Glomerular visceral epithelial cell (primary cell): Measurements from ENCODE around the gene VIL1.

Source experiments
- DNase-seq: peaks from one replicate; pipeline ENCODE4 v3.0.0-alpha.2; 2016; ENCODE audit errors: extremely low spot score

Gene VIL1

GRCh38 chr2:218418717-218419458 is at the start of gene VIL1:
TSS of gene VIL1 (plus strand) at chr2:218419123. CDS start at chr2:218423779, 4,656 bp downstream.
- no peak for DNase-seq

- no peak for DNase-seq
Observed at GRCh38 chr2:218369330-218369729, 49.6 kb upstream of the VIL1 start.

GRCh38 chr2:218370410-218371063 is 48.4 kb upstream of the VIL1 start:
- DNase-seq = no peak

- no peak for DNase-seq
Observed at GRCh38 chr2:218371983-218372350, 47.0 kb upstream of the VIL1 start.

- DNase-seq = no peak
Observed at GRCh38 chr2:218374795-218375194, 44.1 kb upstream of the VIL1 start.

DNA sequence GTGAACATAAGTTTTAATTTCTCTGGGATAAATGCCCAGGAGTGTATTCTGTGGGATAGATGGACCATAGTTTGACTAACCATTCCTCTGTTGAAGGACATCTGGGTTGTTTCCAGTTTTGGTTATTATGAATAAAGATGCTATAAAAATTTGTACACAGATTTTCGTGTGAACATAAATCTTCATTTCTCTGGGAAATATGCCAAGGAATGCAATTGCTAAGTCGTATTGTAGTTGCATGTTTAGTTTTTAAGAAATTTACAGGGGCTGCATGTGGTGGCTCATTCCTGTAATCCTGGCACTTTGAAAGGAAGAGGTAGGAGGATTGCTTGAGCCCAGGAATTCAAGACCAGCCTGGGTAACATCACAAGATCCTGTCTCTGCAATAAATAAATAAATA is 43.7 kb upstream of the VIL1 start:
- DNase-seq = no peak

GRCh38 chr2:218378053-218378452 is 40.9 kb upstream of the VIL1 start:
- DNase-seq = no peak

DNA sequence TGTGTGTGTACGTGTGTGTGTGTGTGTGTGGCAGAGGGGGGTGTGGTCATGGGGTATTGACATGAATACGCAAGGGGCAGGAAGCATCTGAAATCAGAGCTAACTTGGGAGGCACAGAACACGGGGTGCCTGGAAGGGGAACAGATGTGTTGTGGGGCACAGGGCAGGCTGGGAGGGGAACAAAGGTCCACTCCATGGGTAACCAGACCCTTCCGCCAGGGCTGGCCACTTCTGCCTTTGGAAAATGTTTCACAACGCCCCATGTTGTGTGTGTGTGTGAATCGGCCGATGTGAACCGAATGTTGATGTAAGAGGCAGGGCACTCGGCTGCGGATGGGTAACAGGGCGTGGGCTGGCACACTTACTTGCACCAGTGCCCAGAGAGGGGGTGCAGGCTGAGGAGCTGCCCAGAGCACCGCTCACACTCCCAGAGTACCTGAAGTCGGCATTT is 37.0 kb upstream of the VIL1 start, which contains the start of gene SLC11A1:
TSS of gene SLC11A1 (plus strand) at position 358 of the 451 bp plus-strand sequence. CDS start 96 bp downstream, outside the sequence.
- DNase-seq = no peak

GRCh38 chr2:218382785-218383184 is 36.1 kb upstream of the VIL1 start:
- no peak for DNase-seq

- DNase-seq = peak; percentile 22
Observed at GRCh38 chr2:218383892-218384519, 34.9 kb upstream of the VIL1 start.

GRCh38 chr2:218384975-218385374 is 33.9 kb upstream of the VIL1 start:
- DNase-seq = no peak

GRCh38 chr2:218386505-218387368 is 32.2 kb upstream of the VIL1 start:
- DNase-seq = no peak

GRCh38 chr2:218387369-218388194 is 31.3 kb upstream of the VIL1 start:
- no peak for DNase-seq

DNA sequence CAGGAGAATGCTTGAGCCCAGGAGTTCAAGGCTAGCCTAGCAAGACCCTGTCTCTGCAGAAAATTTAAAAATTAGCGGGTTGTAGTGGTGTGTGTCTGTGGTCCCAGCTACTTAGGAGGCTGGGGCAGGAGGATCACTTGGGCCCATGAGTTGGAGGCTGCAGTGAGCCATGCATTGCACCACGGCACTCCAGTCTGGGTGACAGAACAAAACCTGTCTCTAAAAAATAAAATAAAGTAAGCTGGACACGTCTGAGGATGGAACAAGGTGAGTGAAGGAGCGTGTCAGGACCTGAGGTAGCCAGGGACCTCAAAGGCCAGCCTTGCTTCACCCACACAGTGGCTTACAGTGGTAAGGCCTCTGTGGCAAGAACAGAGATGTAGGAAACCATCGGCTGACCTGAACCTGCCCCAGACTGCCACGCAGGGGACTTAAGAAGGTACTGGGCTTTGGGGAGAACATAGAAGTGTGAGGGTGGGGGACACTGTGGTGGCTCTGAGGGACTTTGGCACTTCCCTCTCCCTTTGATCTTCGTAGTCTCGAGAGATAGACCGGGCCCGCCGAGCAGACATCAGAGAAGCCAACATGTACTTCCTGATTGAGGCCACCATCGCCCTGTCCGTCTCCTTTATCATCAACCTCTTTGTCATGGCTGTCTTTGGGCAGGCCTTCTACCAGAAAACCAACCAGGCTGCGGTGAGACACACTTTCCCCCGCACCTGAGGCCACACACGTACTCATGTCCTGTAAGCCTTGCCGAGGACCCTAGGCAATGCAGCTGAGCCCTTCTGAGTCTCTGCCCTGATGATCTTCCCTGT is 29.4 kb upstream of the VIL1 start:
- no peak for DNase-seq

- no peak for DNase-seq
Observed at GRCh38 chr2:218391202-218391601, 27.7 kb upstream of the VIL1 start.

DNA sequence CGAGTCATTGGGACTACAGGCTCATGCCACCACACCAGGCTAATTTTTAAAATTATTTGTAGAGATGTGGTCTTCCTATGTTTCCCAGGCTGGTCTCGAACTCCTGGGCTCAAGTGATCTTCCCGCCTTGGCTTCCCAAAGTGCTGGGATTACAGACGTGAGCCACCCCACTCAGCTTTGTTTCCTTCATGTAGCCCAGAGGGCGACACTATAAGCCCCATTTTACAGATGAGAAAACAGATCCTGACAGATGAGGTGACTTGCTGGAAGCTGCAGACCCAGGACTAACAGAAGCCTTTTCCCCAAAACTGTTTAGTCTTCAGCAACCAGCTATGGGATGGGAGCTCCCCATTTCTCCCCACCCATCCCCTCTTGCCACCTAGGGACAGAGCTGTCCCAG is 26.5 kb upstream of the VIL1 start:
- DNase-seq = no peak

- DNase-seq = no peak
Observed at GRCh38 chr2:218392891-218393462, 25.9 kb upstream of the VIL1 start.

DNA sequence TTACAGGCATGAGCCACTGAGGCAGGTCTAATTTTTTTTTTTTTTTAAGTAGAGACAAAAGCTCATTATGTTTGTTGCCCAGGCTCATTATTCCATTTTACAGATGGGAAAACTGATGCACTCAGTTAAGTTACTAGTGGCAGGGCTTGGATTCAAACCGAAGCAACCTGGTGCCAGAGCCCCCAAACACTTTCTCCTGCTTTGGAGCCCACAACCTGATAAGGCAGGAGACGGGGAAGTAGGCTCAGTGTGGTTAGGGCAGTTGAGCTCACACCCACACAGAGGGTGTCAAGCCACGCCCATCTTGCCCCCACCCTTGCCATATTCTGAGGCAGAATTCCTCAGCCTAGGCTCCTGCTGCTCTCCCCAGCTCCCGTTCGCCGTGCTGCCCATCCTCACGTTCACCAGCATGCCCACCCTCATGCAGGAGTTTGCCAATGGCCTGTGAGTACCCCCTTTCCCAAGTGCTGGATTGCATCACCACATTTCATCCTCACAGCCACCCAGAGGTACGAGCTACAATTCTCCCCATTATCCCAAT is 25.1 kb upstream of the VIL1 start:
- DNase-seq = no peak

- DNase-seq = no peak
Observed at GRCh38 chr2:218394298-218395089, 24.4 kb upstream of the VIL1 start.
